ENCODE results near the gene UNC5C. TPM values are rescaled to one million over a fixed set of nuclear protein-coding genes. Genes with fewer than 3 reads are reported as not detected.

UNC5C gene
- polyA plus RNA-seq, 1 donor from 2014 or later, result not detected

- Mint-ChIP-seq H3K4me1 (no peaks in the 10 kb centered on the region), H3K9me3 (peaks cover 0 to 18% (median 0%) of the 10 kb centered on the region in 3 donors), H3K27me3 (no peaks in the 10 kb centered on the region), H3K4me3 (no peak overlapping the region), H3K27ac (no peak overlapping the region), H3K36me3 (no peaks in the 10 kb centered on the region)
Observed at GRCh38 chr4:95358421-95358820, 190.4 kb downstream of the UNC5C start.

GRCh38 chr4:95355021-95355420 lies 193.8 kb downstream of the UNC5C start:
- peaks cover 2 to 19% (median 3%) of the 10 kb centered on the region in 3 donors for H3K9me3 Mint-ChIP-seq

GRCh38 chr4:95348418-95348817 lies 200.4 kb downstream of the UNC5C start:
- H3K36me3 Mint-ChIP-seq, result no peaks in the 10 kb centered on the region
- no peaks in the 10 kb centered on the region for H3K4me1 Mint-ChIP-seq
- no peaks in the 10 kb centered on the region for H3K27me3 Mint-ChIP-seq
- no peak overlapping the region for H3K27ac Mint-ChIP-seq
- peaks cover 6 to 34% (median 9%) of the 10 kb centered on the region in 3 donors for H3K9me3 Mint-ChIP-seq
- no peak overlapping the region for H3K4me3 Mint-ChIP-seq

More at GRCh38 chr4:95355021-95355420, 193.8 kb downstream of the UNC5C start:
- Mint-ChIP-seq H3K4me1 (no peaks in the 10 kb centered on the region), H3K27me3 (no peaks in the 10 kb centered on the region), H3K27ac (no peak overlapping the region), H3K4me3 (no peak overlapping the region), H3K36me3 (no peaks in the 10 kb centered on the region)

- Mint-ChIP-seq H3K36me3 (no peaks in the 10 kb centered on the region), H3K27me3 (no peaks in the 10 kb centered on the region), H3K27ac (no peak overlapping the region), H3K4me1 (no peaks in the 10 kb centered on the region), H3K9me3 (peaks cover 3 to 34% (median 11%) of the 10 kb centered on the region in 3 donors), H3K4me3 (no peak overlapping the region)
Observed at GRCh38 chr4:95343235-95343634, 205.5 kb downstream of the UNC5C start.

- Mint-ChIP-seq H3K4me1 (no peaks in the 10 kb centered on the region), H3K4me3 (no peak overlapping the region), H3K27ac (no peak overlapping the region), H3K36me3 (no peaks in the 10 kb centered on the region), H3K9me3 (peaks cover 1 to 14% (median 11%) of the 10 kb centered on the region in 3 donors), H3K27me3 (no peaks in the 10 kb centered on the region)
Observed at GRCh38 chr4:95340191-95340590, 208.6 kb downstream of the UNC5C start.

- H3K9me3 Mint-ChIP-seq, result peaks cover 0 to 7% (median 2%) of the 10 kb centered on the region in 3 donors
- no peaks in the 10 kb centered on the region for H3K27me3 Mint-ChIP-seq
- no peak overlapping the region for H3K4me3 Mint-ChIP-seq
- no peaks in the 10 kb centered on the region for H3K36me3 Mint-ChIP-seq
- no peak overlapping the region for H3K27ac Mint-ChIP-seq
- no peaks in the 10 kb centered on the region for H3K4me1 Mint-ChIP-seq
Observed at GRCh38 chr4:95325665-95326064, 223.1 kb downstream of the UNC5C start.

GRCh38 chr4:95319169-95319568 lies 229.6 kb downstream of the UNC5C start:
- H3K4me1 Mint-ChIP-seq, result no peaks in the 10 kb centered on the region
- peaks cover 0 to 10% (median 2%) of the 10 kb centered on the region in 3 donors for H3K9me3 Mint-ChIP-seq
- no peaks in the 10 kb centered on the region for H3K27me3 Mint-ChIP-seq
- no peaks in the 10 kb centered on the region for H3K36me3 Mint-ChIP-seq
- no peak overlapping the region for H3K27ac Mint-ChIP-seq
- H3K4me3 Mint-ChIP-seq, result no peak overlapping the region

- no peaks in the 10 kb centered on the region for H3K27me3 Mint-ChIP-seq
- H3K4me3 Mint-ChIP-seq, result no peak overlapping the region
- no peaks in the 10 kb centered on the region for H3K36me3 Mint-ChIP-seq
- no peaks in the 10 kb centered on the region for H3K4me1 Mint-ChIP-seq
- H3K27ac Mint-ChIP-seq, result no peak overlapping the region
- peaks cover 0 to 9% (median under 1%) of the 10 kb centered on the region in 3 donors for H3K9me3 Mint-ChIP-seq
Observed at GRCh38 chr4:95318483-95318882, 230.3 kb downstream of the UNC5C start.

GRCh38 chr4:95318044-95318443 lies 230.7 kb downstream of the UNC5C start:
- Mint-ChIP-seq H3K27me3 (no peaks in the 10 kb centered on the region), H3K4me3 (no peak overlapping the region), H3K4me1 (no peaks in the 10 kb centered on the region), H3K27ac (no peak overlapping the region), H3K36me3 (no peaks in the 10 kb centered on the region), H3K9me3 (peaks cover 0 to 4% (median 0%) of the 10 kb centered on the region in 3 donors)

GRCh38 chr4:95317085-95317793 lies 231.5 kb downstream of the UNC5C start:
- Mint-ChIP-seq H3K4me3 (no peak overlapping the region), H3K4me1 (no peaks in the 10 kb centered on the region), H3K27ac (no peak overlapping the region), H3K9me3 (peaks cover 0 to 3% (median 0%) of the 10 kb centered on the region in 3 donors), H3K27me3 (no peaks in the 10 kb centered on the region), H3K36me3 (no peaks in the 10 kb centered on the region)

- Mint-ChIP-seq H3K4me3 (no peak overlapping the region), H3K27me3 (no peaks in the 10 kb centered on the region), H3K4me1 (no peaks in the 10 kb centered on the region), H3K9me3 (peaks cover 0 to 3% (median 2%) of the 10 kb centered on the region in 3 donors), H3K36me3 (no peaks in the 10 kb centered on the region), H3K27ac (no peak overlapping the region)
Observed at GRCh38 chr4:95314573-95314972, 234.2 kb downstream of the UNC5C start.

- no peak overlapping the region for H3K4me3 Mint-ChIP-seq
- H3K4me1 Mint-ChIP-seq, result no peaks in the 10 kb centered on the region
- H3K27me3 Mint-ChIP-seq, result no peaks in the 10 kb centered on the region
- H3K9me3 Mint-ChIP-seq, result peaks cover 0 to 7% (median 3%) of the 10 kb centered on the region in 3 donors
- H3K36me3 Mint-ChIP-seq, result no peaks in the 10 kb centered on the region
- no peak overlapping the region for H3K27ac Mint-ChIP-seq
Observed at GRCh38 chr4:95304898-95305297, 243.9 kb downstream of the UNC5C start.

- Mint-ChIP-seq H3K4me3 (no peak overlapping the region), H3K36me3 (no peaks in the 10 kb centered on the region), H3K27ac (no peak overlapping the region), H3K9me3 (peaks cover 5 to 23% (median 7%) of the 10 kb centered on the region in 3 donors), H3K27me3 (no peaks in the 10 kb centered on the region), H3K4me1 (no peaks in the 10 kb centered on the region)
Observed at GRCh38 chr4:95300304-95300703, 248.5 kb downstream of the UNC5C start.

- Mint-ChIP-seq H3K4me3 (no peak overlapping the region), H3K36me3 (no peaks in the 10 kb centered on the region), H3K27ac (no peak overlapping the region), H3K9me3 (peaks cover 2 to 20% (median 7%) of the 10 kb centered on the region in 3 donors), H3K4me1 (no peaks in the 10 kb centered on the region), H3K27me3 (no peaks in the 10 kb centered on the region)
Observed at GRCh38 chr4:95296052-95296451, 252.7 kb downstream of the UNC5C start.

- H3K27ac Mint-ChIP-seq, result no peak overlapping the region
- peaks cover 2 to 17% (median 7%) of the 10 kb centered on the region in 3 donors for H3K9me3 Mint-ChIP-seq
- H3K4me1 Mint-ChIP-seq, result no peaks in the 10 kb centered on the region
- H3K27me3 Mint-ChIP-seq, result no peaks in the 10 kb centered on the region
- no peak overlapping the region for H3K4me3 Mint-ChIP-seq
- H3K36me3 Mint-ChIP-seq, result no peaks in the 10 kb centered on the region
Observed at GRCh38 chr4:95295157-95295556, 253.6 kb downstream of the UNC5C start.

- H3K36me3 Mint-ChIP-seq, result no peaks in the 10 kb centered on the region
- H3K4me3 Mint-ChIP-seq, result no peak overlapping the region
- no peak overlapping the region for H3K27ac Mint-ChIP-seq
- peaks cover 2 to 14% (median 2%) of the 10 kb centered on the region in 3 donors for H3K9me3 Mint-ChIP-seq
- H3K27me3 Mint-ChIP-seq, result no peaks in the 10 kb centered on the region
- H3K4me1 Mint-ChIP-seq, result no peaks in the 10 kb centered on the region
Observed at GRCh38 chr4:95294321-95294720, 254.5 kb downstream of the UNC5C start.
